Ovary (tissue), 9 donors: ENCODE data around the gene DUSP6. TPM values are rescaled to one million over a fixed set of nuclear protein-coding genes. Genes with fewer than 3 reads are reported as not detected.

Source experiments
- DNase-seq, 5 donors: peaks; one replicate each; pipeline ENCODE4 v3.0.0-alpha.2; 2019 to 2020
- H3K27ac ChIP-seq, 2 donors: fragments of 200-600 bp; one replicate each; pipeline versions ENCODE4 v1.5.1 to v1.8.0; 2019 to 2022
- H3K27me3 ChIP-seq: fragments of 200-600 bp; one replicate; pipeline ENCODE4 v1.8.0; 2022
- H3K36me3 ChIP-seq: fragments of 200-600 bp; sonication (generic); one replicate; pipeline ENCODE4 v1.5.1; 2019
- H3K4me1 ChIP-seq: one replicate; pipeline ENCODE4 v1.8.1; 2013; ENCODE audit warnings: mild to moderate bottlenecking, moderate library complexity; ENCODE audit not compliant: insufficient read depth
- H3K4me3 ChIP-seq: fragments of 200-600 bp; sonication (generic); one replicate; pipeline ENCODE4 v1.5.1; 2017
- H3K9me3 ChIP-seq, 2 donors: fragments of 200-600 bp in 1 of 2; sonication (generic) in 1 of 2; one replicate each; pipeline versions ENCODE4 v1.5.1 to v1.8.1; 2013 to 2019; ENCODE audit warnings: mild to moderate bottlenecking in 1 of 2, moderate library complexity in 1 of 2
- EP300 ChIP-seq: sonication (generic); formaldehyde crosslinking; IDR thresholded peaks from one replicate; pipeline ENCODE4 v1.6.1; 2017; ENCODE audit warnings: antibody characterized with exemption
- POLR2A ChIP-seq: fragments of 450-650 bp; IDR thresholded peaks from one replicate; pipeline ENCODE4 v1.6.1; 2017; ENCODE audit warnings: antibody characterized with exemption, mild to moderate bottlenecking, moderate library complexity
- WGBS, 3 donors: extraction: QIAGEN DNeasy Blood & Tissue Kit in 1 of 3; methylation state at CpG; one replicate each; pipeline versions ENCODE4 v1.1.5 to v1.1.7; 2013 to 2017; 5-methylcytosine and 5-hydroxymethylcytosine counted together
- intact Hi-C, 4 donors: fragments of 100-400 bp; cut with DNase I; formaldehyde crosslinking; loops; one replicate each; pipeline versions ENCODE4 v1.11.0 to v1.15.1; 2022 to 2023
- polyA plus RNA-seq, 2 donors: library from polyadenylated mRNA; stranded (reverse); fragments of 200-250 nt in 1 of 2; fragments of 350-450 nt in 1 of 2; fragmentation: Illumina TruSeq in 1 of 2; extraction: RNeasy Lipid Tissue Mini Kit (QIAGEN cat#74804) in 1 of 2; gene quantifications; one replicate each; pipeline ENCODE4 v1.2.3, GENCODE V29; 2013 to 2014
- total RNA-seq, 7 donors: library from RNA; depleted of rRNA in 2 of 7; stranded (reverse); fragments of >200 nt in 2 of 7; fragmentation: NEBNext Ultra II Directional in 3 of 7; extraction: Animal tissue kit (Norgen Biotek cat#: 25700) in 3 of 7; gene quantifications; one replicate each; pipeline versions ENCODE4 v1.1.0 to v1.2.4, GENCODE V29; 2016 to 2023
- TF ChIP-seq, protein P1 (sequence below), 3 donors: fragments of 450-650 bp in 2 of 3; fragments of 200-600 bp in 1 of 3; IDR thresholded peaks; one replicate each; pipeline versions ENCODE4 v1.5.1 to v1.8.0; 2016 to 2022; ENCODE audit warnings: antibody characterized with exemption in 3 of 3, mild to moderate bottlenecking in 1 of 3
- donor health status: DM: no; HTN: no; CAD: no; lungs with moderate emphysema.
- donor health status: DM: no; HTN: no; CAD: no.
- donor health status: Bipolar disorder and iron deficiency.
- donor health status: DM: yes; HTN: yes; CAD: no.
- donor health status: DM: no; HTN: no; CAD: no.
- donor health status: DM: yes; HTN: yes; CAD: no.

DUSP6 gene
- total and polyA plus RNA-seq, 9 donors = 10.8 to 35.5 (median 20.5) TPM

GRCh38 chr12:89355243-89356068, 3.2 kb upstream of the DUSP6 start:
- intact Hi-C loops = no loop called here
- DNase-seq = no peak
- TF ChIP-seq POLR2A = no peak
- TF ChIP-seq, protein P1, sequence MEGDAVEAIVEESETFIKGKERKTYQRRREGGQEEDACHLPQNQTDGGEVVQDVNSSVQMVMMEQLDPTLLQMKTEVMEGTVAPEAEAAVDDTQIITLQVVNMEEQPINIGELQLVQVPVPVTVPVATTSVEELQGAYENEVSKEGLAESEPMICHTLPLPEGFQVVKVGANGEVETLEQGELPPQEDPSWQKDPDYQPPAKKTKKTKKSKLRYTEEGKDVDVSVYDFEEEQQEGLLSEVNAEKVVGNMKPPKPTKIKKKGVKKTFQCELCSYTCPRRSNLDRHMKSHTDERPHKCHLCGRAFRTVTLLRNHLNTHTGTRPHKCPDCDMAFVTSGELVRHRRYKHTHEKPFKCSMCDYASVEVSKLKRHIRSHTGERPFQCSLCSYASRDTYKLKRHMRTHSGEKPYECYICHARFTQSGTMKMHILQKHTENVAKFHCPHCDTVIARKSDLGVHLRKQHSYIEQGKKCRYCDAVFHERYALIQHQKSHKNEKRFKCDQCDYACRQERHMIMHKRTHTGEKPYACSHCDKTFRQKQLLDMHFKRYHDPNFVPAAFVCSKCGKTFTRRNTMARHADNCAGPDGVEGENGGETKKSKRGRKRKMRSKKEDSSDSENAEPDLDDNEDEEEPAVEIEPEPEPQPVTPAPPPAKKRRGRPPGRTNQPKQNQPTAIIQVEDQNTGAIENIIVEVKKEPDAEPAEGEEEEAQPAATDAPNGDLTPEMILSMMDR (IDR thresholded peaks at IDR 0.05) = no peak
- TF ChIP-seq EP300 = no peak
- H3K27me3 ChIP-seq = no peaks in the 10 kb centered on the region
- H3K27ac ChIP-seq = no peak overlapping the region
- 93 to 95% (median 95%) methylated on average over 18 of the region's 18 CpGs for WGBS, 3 donors
- H3K36me3 ChIP-seq = no peaks in the 10 kb centered on the region
- H3K4me1 ChIP-seq = peaks cover 3% of the 10 kb centered on the region
- H3K9me3 ChIP-seq = no peaks in the 10 kb centered on the region
- no peak overlapping the region for H3K4me3 ChIP-seq

DNA sequence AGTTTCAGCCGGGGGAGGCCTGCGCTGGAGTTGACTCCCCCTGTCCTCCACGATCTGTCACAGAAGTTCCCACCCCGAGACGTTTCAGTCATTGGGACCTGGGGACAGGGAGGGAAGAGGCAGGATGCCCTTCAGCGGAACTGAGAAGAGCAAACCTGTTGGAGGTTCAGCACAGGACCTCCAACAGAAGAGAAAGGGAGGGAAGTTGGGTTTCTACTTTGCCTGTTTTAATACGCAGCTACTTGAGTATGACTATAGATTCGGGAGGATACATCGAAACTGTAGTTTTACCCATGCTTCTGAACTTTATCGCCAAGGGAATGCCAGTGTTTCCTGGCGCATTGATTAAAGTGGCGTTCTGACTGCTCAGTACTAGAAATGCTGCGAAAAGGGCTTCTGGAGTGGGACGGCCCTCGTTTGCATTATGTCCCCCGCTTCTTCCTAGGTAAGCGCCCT, 2.3 kb upstream of the DUSP6 start:
- Histone ChIP-seq H3K27ac (no peak overlapping the region), H3K9me3 (no peaks in the 10 kb centered on the region), H3K27me3 (no peaks in the 10 kb centered on the region), H3K4me1 (peaks cover 3% of the 10 kb centered on the region), H3K36me3 (no peaks in the 10 kb centered on the region), H3K4me3 (peak overlapping the region; percentile 71)
- TF ChIP-seq, protein P1 (IDR thresholded peaks at IDR 0.05) = no peak
- TF ChIP-seq EP300 = no peak
- no peak for TF ChIP-seq POLR2A
- intact Hi-C loops = loop anchor here in 1 of 4 donors (5.0 kb wide), 1 partner anchor 368 kb away; no protein-coding TSS in a partner anchor
- WGBS, 3 donors = 60 to 65% (median 63%) methylated on average over 17 of the region's 17 CpGs
- DNase-seq = no peak

GRCh38 chr12:89353823-89354611, 1.7 kb upstream of the DUSP6 start:
- Histone ChIP-seq H3K4me1 (peaks cover 3% of the 10 kb centered on the region), H3K27me3 (no peaks in the 10 kb centered on the region), H3K9me3 (no peaks in the 10 kb centered on the region), H3K36me3 (no peaks in the 10 kb centered on the region), H3K27ac (peak overlapping the region; percentile 41 to 46), H3K4me3 (peak overlapping the region; percentile 71)
- TF ChIP-seq, protein P1 (IDR thresholded peaks at IDR 0.05) = no peak
- TF ChIP-seq EP300 = no peak
- TF ChIP-seq POLR2A = no peak
- WGBS, 3 donors = 0 to 1% (median 1%) methylated on average over 62 to 74 of the region's 74 CpGs
- intact Hi-C loops = loop anchor here in 1 of 4 donors (5.0 kb wide), 1 partner anchor 368 kb away; no protein-coding TSS in a partner anchor
- peak; percentile 36 to 71 (median 61) for DNase-seq

GRCh38 chr12:89353188-89353822, 1.0 kb upstream of the DUSP6 start:
- Histone ChIP-seq H3K27me3 (no peaks in the 10 kb centered on the region), H3K4me1 (peaks cover 3% of the 10 kb centered on the region), H3K9me3 (no peaks in the 10 kb centered on the region), H3K36me3 (no peaks in the 10 kb centered on the region), H3K4me3 (peak overlapping the region; percentile 71), H3K27ac (peak overlapping the region; percentile 41 to 46)
- intact Hi-C loops = loop anchor here in 1 of 4 donors (5.0 kb wide), 1 partner anchor 369 kb away; no protein-coding TSS in a partner anchor
- 1 to 3% (median 1%) methylated on average over 38 to 49 of the region's 49 CpGs for WGBS, 3 donors
- TF ChIP-seq, protein P1 (IDR thresholded peaks at IDR 0.05) = no peak
- TF ChIP-seq POLR2A (no peak), EP300 (no peak)
- peak; percentile 37 to 70 (median 57) for DNase-seq
